NCI-H1694 (cell line): ENCODE results near the gene ENAH.
"Not testable (repeated sequence)": the region's sequence is repeated elsewhere in the genome, so short reads cannot be mapped to it uniquely, and the experiment has no call there.

Experiments
- DNase-seq: peaks from one replicate; lab custom pipeline; 2025; lab: John Stamatoyannopoulos, UW

ENAH gene

DNA sequence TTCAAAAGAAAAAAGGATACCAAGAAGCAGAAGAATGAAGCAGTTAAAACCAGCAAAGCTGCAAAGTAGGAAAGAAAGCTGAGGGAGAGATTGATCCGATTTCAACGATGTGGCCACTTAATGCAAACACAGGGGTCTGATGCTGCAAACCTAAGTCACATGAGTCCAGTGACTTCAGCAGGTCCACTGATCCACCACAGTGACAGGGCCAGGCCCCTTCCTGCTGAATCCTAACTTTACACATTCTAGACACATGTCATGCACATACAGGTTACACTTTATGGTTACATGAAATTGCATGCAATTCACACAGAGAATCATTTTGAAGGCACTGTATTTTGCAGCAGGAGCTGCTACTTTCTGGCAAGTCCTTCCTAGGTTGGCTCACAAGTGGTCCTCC is 166.1 kb downstream of the ENAH start:
- DNase-seq: no peak

DNA sequence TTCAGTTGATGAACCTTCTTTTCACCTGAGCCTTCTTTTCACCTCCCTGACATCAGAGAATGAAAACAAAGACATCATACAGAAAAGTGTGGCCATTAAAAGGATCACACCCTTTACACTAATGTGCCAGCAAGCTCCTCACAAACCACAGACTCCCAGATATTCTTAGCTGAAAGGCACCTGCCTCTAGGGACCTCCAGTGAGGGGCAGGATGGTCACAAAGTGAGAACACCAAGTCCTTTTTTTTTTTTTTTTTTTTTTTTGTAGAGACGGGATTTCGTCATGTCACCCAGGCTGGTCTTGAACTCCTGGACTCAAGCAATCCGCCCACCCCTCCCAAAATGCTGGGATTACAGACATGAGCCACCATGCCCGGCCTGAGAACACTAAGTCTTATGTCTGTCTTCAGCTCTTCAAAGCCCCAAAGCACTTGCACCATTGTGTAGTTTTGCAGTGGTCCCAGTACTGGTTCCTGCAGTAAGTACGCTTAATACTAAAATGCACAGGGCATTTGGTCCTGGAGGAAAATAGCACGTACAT is 166.9 kb downstream of the ENAH start:
- no peak for DNase-seq

DNA sequence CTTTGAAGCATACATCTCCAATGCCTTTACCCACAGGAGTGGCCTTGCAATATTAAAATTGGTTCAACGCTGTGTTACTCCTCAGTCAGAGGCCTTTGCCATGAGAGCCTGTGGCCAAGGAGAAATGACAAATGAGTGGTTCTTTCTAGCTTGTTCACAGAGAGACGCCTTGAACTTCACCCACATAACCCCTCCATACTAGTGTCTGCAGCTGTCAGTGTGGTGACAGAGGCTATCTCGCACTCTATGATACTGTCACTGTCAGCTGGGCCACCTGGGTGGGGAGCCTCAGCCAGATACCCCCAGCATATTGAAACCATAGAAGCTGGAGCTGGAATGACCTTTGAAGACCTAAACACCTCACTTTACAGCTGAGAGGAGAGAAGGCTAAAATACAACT is 167.7 kb downstream of the ENAH start:
- no peak for DNase-seq

GRCh38 chr1:225484657-225485214 is 168.2 kb downstream of the ENAH start:
- DNase-seq: no peak

GRCh38 chr1:225483818-225484656 is 168.9 kb downstream of the ENAH start:
- DNase-seq: no peak

GRCh38 chr1:225482421-225482950 is 170.4 kb downstream of the ENAH start:
- no peak for DNase-seq

GRCh38 chr1:225481738-225482137 is 171.2 kb downstream of the ENAH start:
- DNase-seq: no peak

DNA sequence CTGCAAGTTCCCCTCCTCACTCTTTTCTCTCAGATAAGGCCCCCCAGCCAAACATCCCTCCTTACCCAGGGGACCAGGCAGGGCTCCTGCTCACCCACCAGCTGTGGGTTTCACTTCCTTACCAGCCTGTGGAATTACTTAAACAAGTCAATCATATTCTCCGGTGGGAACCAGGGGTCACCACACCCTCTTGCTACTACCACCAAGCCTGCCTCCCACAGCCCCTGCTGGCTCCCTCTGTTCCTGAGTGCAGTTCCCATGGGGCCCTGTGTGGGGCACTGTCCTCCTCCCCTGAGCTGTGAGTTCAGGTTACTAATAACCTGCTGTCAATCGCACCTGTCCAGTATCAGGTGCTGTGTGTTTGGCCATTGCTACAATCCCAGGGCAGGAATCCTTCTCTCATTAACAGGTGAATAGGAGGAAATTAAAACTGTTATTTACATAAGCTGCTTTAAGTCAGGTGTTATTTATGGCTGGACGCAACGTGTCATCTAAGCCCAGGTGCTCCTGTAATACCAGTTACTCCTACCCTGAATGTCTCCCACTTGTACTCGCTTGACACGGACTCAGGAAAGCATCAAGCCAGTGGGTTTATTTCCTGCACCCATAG is 172.0 kb downstream of the ENAH start:
- DNase-seq: peak; percentile 25

DNA sequence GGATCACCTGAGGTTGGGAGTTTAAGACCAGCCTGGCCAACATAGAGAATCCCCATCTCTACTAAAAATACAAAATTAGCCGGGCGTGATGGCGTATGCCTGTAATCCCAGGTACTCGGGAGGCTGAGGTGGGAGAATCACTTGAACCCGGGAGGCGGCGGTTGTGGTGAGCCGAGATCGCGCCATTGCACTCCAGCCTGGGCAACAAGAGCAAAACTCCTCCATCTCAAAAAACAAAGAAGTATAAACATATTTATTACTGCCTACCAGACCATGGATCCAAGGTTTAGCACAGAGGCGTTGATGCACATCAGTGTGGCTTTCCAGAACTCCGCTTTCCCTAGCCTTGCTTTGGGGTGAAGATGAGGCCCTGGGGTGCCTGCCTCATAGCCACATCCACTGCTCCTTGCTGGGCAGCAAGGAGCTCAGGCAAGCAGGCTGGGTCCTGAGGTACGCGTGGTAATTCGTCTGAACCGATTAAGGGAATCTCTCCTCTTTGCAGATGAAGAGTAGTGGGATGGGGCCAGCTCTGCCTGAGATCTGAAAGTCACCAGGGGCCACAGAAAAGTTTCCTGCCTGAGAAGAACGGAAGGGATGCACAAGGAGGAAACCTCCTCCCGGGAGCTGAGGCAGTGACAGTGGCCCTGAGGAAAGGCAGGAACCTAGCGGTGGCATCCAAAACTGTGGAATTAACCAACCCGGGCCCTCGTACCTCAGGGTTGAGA is 172.8 kb downstream of the ENAH start:
- DNase-seq: no peak

DNA sequence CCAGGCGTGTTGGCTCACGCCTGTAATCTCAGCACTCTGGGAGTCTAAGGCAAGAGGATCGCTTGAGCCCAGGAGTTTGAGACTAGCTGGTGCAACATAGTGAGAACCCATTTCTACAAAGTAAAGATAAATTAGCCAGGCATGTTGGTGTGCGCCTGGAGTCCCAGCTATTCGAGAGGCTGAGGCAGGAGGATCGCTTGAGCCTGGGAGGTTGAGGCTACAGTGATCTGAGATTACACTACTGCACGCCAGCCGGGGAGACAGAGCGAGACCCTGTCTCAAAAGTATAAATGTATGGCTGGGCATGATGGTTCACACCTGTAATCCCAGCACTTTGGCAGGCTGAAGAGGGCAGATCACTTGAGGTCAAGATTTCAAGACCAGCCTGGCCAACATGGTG is 173.6 kb downstream of the ENAH start:
- DNase-seq: no peak

DNA sequence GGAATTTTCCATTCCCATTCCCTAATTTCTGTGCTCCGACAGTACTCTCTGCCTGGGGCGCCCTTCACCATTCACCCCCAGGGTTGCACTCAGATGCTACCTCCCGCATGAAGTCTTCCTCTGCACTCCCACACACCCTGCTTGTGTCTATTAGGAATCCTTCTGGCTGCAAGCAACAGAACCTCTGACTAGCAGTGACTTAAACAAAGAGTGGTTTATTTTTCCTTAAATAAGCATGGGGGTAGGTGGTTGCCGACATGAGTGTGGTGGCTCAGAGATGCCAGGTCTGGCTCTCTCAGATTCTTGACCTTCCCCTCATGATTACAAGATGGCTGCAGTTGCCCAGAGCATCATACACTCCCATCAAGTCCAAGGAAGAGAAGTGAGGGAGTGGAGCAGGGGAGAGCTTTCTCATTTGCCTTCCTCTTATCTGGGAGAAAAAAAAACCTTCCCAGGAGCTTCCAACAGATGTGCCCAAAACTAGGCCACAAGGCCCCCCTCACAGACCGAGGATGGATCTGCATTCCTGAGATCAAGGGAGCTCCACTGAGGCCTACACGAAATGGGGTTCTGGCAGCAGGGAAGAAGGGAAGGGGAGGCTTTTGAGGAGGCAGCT is 175.5 kb downstream of the ENAH start:
- no peak for DNase-seq

GRCh38 chr1:225476538-225476988 is 176.4 kb downstream of the ENAH start:
- no peak for DNase-seq

DNA sequence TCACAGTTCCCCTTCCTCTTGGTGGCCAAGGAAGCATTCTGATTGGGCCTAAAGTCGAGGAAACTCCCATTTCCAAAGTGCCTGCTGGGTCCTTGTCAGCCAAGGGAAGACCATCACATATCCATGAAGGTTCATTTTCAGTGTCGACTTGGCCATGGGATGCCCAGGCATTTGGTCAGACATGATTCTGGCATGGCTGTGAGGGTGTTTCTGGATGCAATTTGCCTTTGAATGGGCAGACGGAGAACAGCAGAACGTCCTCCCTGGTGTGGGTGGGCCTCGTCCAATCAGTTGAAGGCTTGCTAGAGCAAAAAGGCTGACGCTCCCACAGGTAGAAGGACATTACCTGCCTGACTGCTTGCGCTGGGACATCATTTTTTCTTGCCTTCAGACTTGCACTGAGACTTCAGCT is 176.8 kb downstream of the ENAH start:
- no peak for DNase-seq

DNA sequence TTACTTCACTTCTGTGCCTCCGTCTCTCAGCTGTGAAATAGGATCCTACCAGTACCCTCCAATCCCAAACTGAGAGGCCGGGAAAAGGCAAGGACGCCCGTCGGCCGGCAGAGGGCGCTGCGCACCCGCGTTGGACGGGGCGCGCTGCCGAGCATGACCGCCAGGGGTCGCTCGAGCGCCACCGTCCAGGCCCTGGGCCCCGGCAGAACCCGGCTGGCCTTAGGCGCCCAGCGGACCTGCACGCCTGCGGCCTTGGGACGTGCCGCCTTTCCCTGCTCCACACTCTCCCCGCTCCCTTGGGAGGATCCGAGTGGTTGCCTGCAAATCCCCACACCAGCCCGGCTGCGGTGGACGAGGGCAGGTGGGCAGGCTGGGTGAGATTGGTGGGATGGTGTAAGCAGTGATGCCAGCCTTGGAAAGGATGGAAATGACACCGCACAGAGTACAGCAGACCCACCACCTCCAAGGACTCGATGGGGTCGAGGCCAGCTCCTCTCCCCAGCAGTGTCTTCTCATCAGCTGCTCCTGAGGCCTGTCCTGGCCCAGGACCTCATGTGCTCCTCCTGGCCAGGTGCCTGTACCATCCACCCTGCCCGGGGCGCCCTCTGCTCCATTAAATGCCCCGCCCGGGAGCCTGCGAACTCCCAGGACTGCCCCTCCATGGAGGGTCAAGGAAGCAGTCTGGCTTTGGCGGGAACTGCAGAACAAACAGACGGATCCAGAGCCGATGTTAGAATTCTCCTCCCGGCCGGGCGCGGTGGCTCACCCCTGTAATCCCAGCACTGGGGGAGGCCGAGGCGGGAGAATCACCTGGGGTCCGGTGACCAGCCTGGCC is 177.7 kb downstream of the ENAH start:
- DNase-seq: peak; percentile 40

DNA sequence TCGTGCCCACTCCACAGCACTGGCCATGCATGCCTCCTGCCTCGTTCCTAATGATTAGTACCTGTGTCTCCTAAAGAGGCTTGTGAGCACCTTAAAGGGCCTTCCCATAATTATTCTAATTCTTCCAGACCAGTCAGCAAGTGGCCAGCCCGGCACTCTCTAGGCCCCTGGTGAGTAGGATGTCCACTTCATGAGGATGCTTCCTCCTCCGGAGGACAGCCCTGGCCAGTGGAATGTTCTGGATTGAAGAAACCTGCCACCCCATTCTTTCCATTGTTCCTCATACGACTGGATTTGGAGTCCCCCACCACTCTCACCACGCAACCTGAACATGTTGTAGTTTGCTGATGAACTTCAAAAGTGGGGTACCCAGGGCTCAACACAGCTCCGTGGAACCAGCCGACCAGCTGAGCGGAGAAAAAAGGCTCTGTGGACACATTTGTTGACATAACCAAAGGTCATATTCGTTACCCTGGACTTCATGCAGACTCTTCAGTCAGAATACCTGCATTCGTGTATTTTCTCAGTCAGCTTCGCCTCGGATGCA is 178.4 kb downstream of the ENAH start:
- no peak for DNase-seq

DNA sequence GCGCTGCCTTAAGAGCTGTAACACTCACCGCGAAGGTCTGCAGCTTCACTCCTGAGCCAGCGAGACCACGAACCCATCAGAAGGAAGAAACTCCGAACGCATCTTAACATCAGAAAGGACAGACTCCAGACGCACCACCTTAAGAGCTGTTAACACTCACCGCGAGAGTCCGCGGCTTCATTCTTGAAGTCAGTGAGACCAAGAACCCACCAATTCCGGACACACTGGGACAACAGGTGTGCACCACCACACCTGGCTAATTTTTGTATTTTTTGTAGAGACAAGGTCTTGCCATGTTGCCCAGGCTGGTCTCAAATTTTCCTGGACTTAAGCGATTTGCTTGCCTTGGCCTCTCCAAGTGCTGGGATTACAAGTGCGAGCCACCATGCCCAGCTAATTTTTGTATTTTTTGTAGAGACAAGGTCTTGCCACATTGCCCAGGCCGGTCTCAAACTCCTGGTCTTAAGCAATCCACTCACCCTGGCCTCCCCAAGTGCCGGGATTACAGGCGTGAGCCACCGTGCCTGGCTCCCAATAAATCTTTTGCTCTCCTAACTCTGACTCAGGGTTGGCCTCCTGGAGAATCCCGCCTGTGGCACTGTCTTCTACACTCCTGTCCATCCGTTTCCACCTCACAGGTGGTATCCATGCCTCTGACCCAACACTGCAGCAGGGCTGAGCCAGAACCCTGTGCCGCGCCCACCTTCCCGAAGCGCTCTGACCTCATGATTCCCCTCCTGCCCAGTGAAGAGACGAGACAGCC is 179.1 kb downstream of the ENAH start:
- DNase-seq: not testable (repeated sequence)

DNA sequence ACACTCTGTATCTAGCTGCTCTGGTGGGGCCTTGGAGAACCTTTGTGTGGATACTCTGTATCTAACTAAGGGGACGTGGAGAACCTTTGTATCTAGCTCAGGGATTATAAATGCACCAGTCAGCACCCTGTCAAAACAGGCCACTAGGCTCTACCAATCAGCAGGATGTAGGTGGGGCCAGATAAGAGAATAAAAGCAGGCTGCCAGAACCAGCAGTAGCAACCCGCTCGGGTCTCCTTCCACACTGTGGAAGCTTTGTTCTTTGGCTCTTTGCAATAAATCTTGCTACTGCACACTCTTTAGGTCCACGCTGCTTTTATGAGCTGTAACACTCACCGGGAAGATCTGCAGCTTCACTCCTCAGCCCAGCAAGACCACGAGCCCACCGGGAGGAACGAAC is 179.7 kb downstream of the ENAH start:
- DNase-seq: not testable (repeated sequence)

DNA sequence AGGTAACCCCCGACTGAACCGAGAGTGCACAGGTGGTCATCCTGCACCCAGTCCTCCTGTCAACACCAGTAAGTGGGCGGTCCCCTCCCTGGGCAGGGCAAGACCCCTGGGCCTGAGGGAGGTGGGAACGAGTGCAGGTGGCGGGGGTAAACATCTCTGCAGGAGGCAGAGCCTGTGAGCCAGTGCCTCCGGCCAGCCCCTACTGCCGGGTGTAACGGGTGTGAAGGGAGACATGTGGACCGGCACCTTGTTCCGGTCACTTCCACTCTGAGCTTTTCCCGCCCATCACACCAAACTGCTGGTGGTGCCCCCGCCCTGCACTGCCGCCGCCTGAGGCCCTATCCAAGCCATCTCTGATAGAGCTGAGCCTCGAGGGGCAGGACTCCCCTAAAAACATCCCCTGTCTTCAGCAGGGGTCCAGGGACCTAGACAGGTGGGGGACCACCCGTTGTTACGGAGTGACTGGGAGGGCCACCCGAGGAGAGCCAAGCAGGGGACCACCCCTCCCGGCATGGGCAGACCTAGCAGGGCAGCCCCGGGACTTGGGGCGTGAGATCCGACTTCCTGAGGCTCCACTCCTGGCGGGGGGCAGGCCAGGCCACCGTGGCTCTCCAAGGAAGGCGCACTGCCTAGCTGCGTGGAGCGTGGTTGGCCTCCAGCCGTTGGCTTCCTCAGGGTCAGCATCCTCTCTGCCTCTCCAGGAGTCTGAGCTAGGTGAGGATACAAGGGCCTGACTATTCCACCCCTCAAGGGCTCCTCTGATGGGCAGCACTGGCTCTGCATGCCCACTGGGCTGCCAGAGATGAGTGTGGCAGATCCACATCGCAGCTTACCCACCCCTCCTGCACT is 181.2 kb downstream of the ENAH start:
- no peak for DNase-seq

- no peak for DNase-seq
Observed at GRCh38 chr1:225471109-225471452, 181.8 kb downstream of the ENAH start.
